CD14-positive monocyte (primary cell): ENCODE results near the gene ARL4D. TPM values are rescaled to one million over a fixed set of nuclear protein-coding genes. Genes with fewer than 3 reads are reported as not detected.

Experiments
- DNase-seq, 3 donors: peaks; one replicate each; pipeline ENCODE4 v3.0.0-alpha.2; 2011 to 2022
- H2AFZ ChIP-seq: 2 replicates; pipeline ENCODE4 v1.6.0; 2012; ENCODE audit warnings: mild to moderate bottlenecking, low read depth, low read length, inconsistent platforms; ENCODE audit not compliant: insufficient read depth, poor library complexity, severe bottlenecking
- H3K27ac ChIP-seq, 2 donors: 1 replicate in 1 of 2; 2 replicates in 1 of 2; pipeline ENCODE4 v1.5.1; 2012 to 2013; ENCODE audit warnings: low read length in 2 of 2, control low read depth in 1 of 2, inconsistent platforms in 1 of 2, low read depth in 1 of 2, mild to moderate bottlenecking in 1 of 2
- H3K27me3 ChIP-seq, 2 donors: one replicate each; pipeline versions ENCODE4 v1.6.0 to v1.6.1; 2011 to 2013; ENCODE audit warnings: low read length in 2 of 2; ENCODE audit not compliant: control insufficient read depth in 2 of 2, insufficient read depth in 2 of 2
- H3K36me3 ChIP-seq, 2 donors: replicated peaks in 1 of 2; 1 replicate in 1 of 2; 2 replicates in 1 of 2; pipeline versions ENCODE4 v1.5.1 to v1.6.1; 2012 to 2013; ENCODE audit warnings: low read length in 2 of 2, control low read depth in 1 of 2, inconsistent platforms in 1 of 2, mild to moderate bottlenecking in 1 of 2; ENCODE audit not compliant: insufficient read depth in 2 of 2, control insufficient read depth in 1 of 2
- H3K4me1 ChIP-seq, 2 donors: 1 replicate in 1 of 2; 2 replicates in 1 of 2; pipeline versions ENCODE4 v1.5.1 to v1.6.1; 2012 to 2013; ENCODE audit warnings: low read length in 2 of 2, control low read depth in 1 of 2, inconsistent platforms in 1 of 2, mild to moderate bottlenecking in 1 of 2, moderate library complexity in 1 of 2; ENCODE audit not compliant: insufficient read depth in 2 of 2, control insufficient read depth in 1 of 2
- H3K4me2 ChIP-seq: replicated peaks from 2 replicates; pipeline ENCODE3; 2012; ENCODE audit warnings: low read length, moderate library complexity, mild to moderate bottlenecking; ENCODE audit not compliant: poor library complexity, severe bottlenecking; ENCODE audit errors: extremely low read depth
- H3K4me3 ChIP-seq, 3 experiments: fragments of 200-600 bp in 1 of 3; sonication (generic) in 1 of 3; replicated peaks in 1 of 3; 1 replicate in 2 of 3; 2 replicates in 1 of 3; pipeline ENCODE4 v1.5.1; 2011 to 2013; ENCODE audit warnings: low read length in 3 of 3, mild to moderate bottlenecking in 3 of 3, control low read depth in 2 of 3, low read depth in 2 of 3, inconsistent platforms in 1 of 3, moderate library complexity in 1 of 3
- H3K79me2 ChIP-seq: 2 replicates; pipeline ENCODE4 v1.6.0; 2012; ENCODE audit warnings: mild to moderate bottlenecking, control low read depth, inconsistent platforms, low read length, moderate library complexity; ENCODE audit not compliant: insufficient read depth
- H3K9ac ChIP-seq: 2 replicates; pipeline ENCODE4 v1.6.0; 2017; ENCODE audit warnings: low read length, mild to moderate bottlenecking; ENCODE audit not compliant: insufficient read depth, poor library complexity, severe bottlenecking
- H3K9me3 ChIP-seq, 2 donors: replicated peaks in 1 of 2; 1 replicate in 1 of 2; 2 replicates in 1 of 2; pipeline versions ENCODE4 v1.5.1 to v1.6.1; 2012 to 2013; ENCODE audit warnings: low read length in 2 of 2, control low read depth in 1 of 2; ENCODE audit not compliant: control insufficient read depth in 1 of 2, insufficient read depth in 1 of 2
- H4K20me1 ChIP-seq: 2 replicates; pipeline ENCODE4 v1.6.0; 2012; ENCODE audit warnings: mild to moderate bottlenecking, low read length, control low read depth, moderate library complexity; ENCODE audit not compliant: insufficient read depth
- H3K27ac Mint-ChIP-seq, 7 donors: one replicate each; pipeline ENCODE4 v1.8.0; 2020; ENCODE audit warnings: mild to moderate bottlenecking in 7 of 7, mixed read lengths in 7 of 7, moderate library complexity in 6 of 7, inconsistent platforms in 2 of 7
- H3K27me3 Mint-ChIP-seq, 3 donors: one replicate each; pipeline ENCODE4 v1.8.0; 2021 to 2022; ENCODE audit warnings: low read depth in 3 of 3, mild to moderate bottlenecking in 3 of 3, mixed read lengths in 3 of 3, moderate library complexity in 3 of 3, inconsistent platforms in 1 of 3
- H3K36me3 Mint-ChIP-seq, 2 donors: one replicate each; pipeline ENCODE4 v1.8.0; 2020; ENCODE audit warnings: mixed read lengths in 2 of 2, inconsistent platforms in 1 of 2, mild to moderate bottlenecking in 1 of 2
- H3K4me1 Mint-ChIP-seq: one replicate; pipeline ENCODE4 v1.8.0; 2020; ENCODE audit warnings: mild to moderate bottlenecking, mixed read lengths
- H3K4me3 Mint-ChIP-seq, 2 donors: one replicate each; pipeline ENCODE4 v1.8.0; 2020; ENCODE audit warnings: mild to moderate bottlenecking in 2 of 2, mixed read lengths in 2 of 2, moderate library complexity in 1 of 2
- H3K9me3 Mint-ChIP-seq, 7 donors: one replicate each; pipeline ENCODE4 v1.8.0; 2020 to 2022; ENCODE audit warnings: mixed read lengths in 7 of 7, mild to moderate bottlenecking in 6 of 7, moderate library complexity in 6 of 7, inconsistent platforms in 2 of 7
- CTCF ChIP-seq: fragments of 200-600 bp; IDR thresholded peaks from one replicate; pipeline ENCODE4 v1.8.0; 2022; ENCODE audit warnings: antibody characterized with exemption, mild to moderate bottlenecking
- WGBS: methylation state at CpG from one replicate; pipeline ENCODE4 v1.1.5; 2013; ENCODE audit warnings: missing lambda C conversion rate; ENCODE audit not compliant: insufficient coverage; 5-methylcytosine and 5-hydroxymethylcytosine counted together
- intact Hi-C, 2 donors: fragments of 100-400 bp; cut with micrococcal nuclease; formaldehyde crosslinking; loops; one replicate each; pipeline versions ENCODE4 v1.15.0 to v1.15.1; 2023
- polyA plus RNA-seq, 3 donors: library from polyadenylated mRNA; depleted of rRNA in 1 of 3; unstranded in 2 of 3; stranded (reverse) in 1 of 3; fragments of 300-500 nt in 2 of 3; fragments of >200 nt in 1 of 3; fragmentation: Illumina TruSeq in 2 of 3; gene quantifications; 1 replicate in 2 of 3; 2 replicates in 1 of 3; pipeline ENCODE4 v1.2.3, GENCODE V29; 2012 to 2021

Gene ARL4D
- polyA plus RNA-seq, 3 donors: 0.75 to 2.4 (median 1.7) TPM

GRCh38 chr17:43410557-43411368 lies 12.0 kb downstream of the ARL4D start:
- TF ChIP-seq CTCF: no peak
- H3K79me2 ChIP-seq: no peaks in the 10 kb centered on the region
- no peaks in the 10 kb centered on the region for H3K36me3 ChIP-seq
- no peak overlapping the region for H3K4me3 ChIP-seq
- H2AFZ ChIP-seq: no peak overlapping the region
- no peaks in the 10 kb centered on the region for H3K27me3 ChIP-seq
- H4K20me1 ChIP-seq: no peaks in the 10 kb centered on the region
- no peaks in the 10 kb centered on the region for H3K9me3 ChIP-seq
- H3K4me2 ChIP-seq: no peak overlapping the region
- Mint-ChIP-seq H3K4me1 (peaks cover 7% of the 10 kb centered on the region), H3K4me3 (no peak overlapping the region), H3K36me3 (no peaks in the 10 kb centered on the region), H3K9me3 (peaks cover 0 to 2% (median 0%) of the 10 kb centered on the region in 7 donors), H3K27me3 (peaks cover 13 to 25% (median 14%) of the 10 kb centered on the region in 3 donors), H3K27ac (no peak overlapping the region)
- intact Hi-C loops: no loop called here
- 100% methylated on average over 3 of the region's 6 CpGs for WGBS
- DNase-seq: no peak
- no peak overlapping the region for H3K9ac ChIP-seq
- H3K4me1 ChIP-seq: no peaks in the 10 kb centered on the region
- no peak overlapping the region for H3K27ac ChIP-seq

- no peak overlapping the region for H3K27ac Mint-ChIP-seq
- H3K36me3 Mint-ChIP-seq: no peaks in the 10 kb centered on the region
- Histone ChIP-seq H3K36me3 (no peaks in the 10 kb centered on the region), H3K4me3 (no peak overlapping the region), H3K27me3 (no peaks in the 10 kb centered on the region), H3K9ac (no peak overlapping the region), H4K20me1 (no peaks in the 10 kb centered on the region), H3K4me1 (no peaks in the 10 kb centered on the region), H3K4me2 (no peak overlapping the region), H3K27ac (no peak overlapping the region), H2AFZ (no peak overlapping the region), H3K79me2 (no peaks in the 10 kb centered on the region), H3K9me3 (no peaks in the 10 kb centered on the region)
- intact Hi-C loops: no loop called here
- no peak for TF ChIP-seq CTCF
- peaks cover 7% of the 10 kb centered on the region for H3K4me1 Mint-ChIP-seq
- peaks cover 0 to 2% (median 0%) of the 10 kb centered on the region in 7 donors for H3K9me3 Mint-ChIP-seq
- peaks cover 13 to 23% (median 15%) of the 10 kb centered on the region in 3 donors for H3K27me3 Mint-ChIP-seq
- H3K4me3 Mint-ChIP-seq: no peak overlapping the region
- no peak for DNase-seq
These were observed 12.5 kb downstream of the ARL4D start for GRCh38 chr17:43411369-43411677.
